Stimulated activated CD4-positive, alpha-beta T cell treated with anti-CD3 and anti-CD28 coated beads, Interleukin-2, amount 100 ng/mL, for 48 hours (primary cell): ENCODE measurements around the gene THADA.

Experiments used
- DNase-seq, 2 donors: peaks; one replicate each; pipeline ENCODE4 v3.0.0-alpha.2; 2020

Gene THADA

GRCh38 chr2:43383533-43383932 lies 212.3 kb downstream of the THADA start:
- no peak for DNase-seq

GRCh38 chr2:43379494-43379893 lies 216.3 kb downstream of the THADA start:
- DNase-seq, result no peak

- no peak for DNase-seq
These were observed 218.5 kb downstream of the THADA start for GRCh38 chr2:43377327-43377726.

GRCh38 chr2:43376523-43377198 lies 219.2 kb downstream of the THADA start:
- DNase-seq, result no peak

- DNase-seq, result no peak
These were observed 219.9 kb downstream of the THADA start for GRCh38 chr2:43375746-43376522.

GRCh38 chr2:43372416-43373081 lies 223.3 kb downstream of the THADA start:
- no peak for DNase-seq

- no peak for DNase-seq
These were observed 225.1 kb downstream of the THADA start for GRCh38 chr2:43370705-43371104.

- DNase-seq, result no peak
These were observed 225.7 kb downstream of the THADA start for GRCh38 chr2:43370146-43370545.

- no peak for DNase-seq
These were observed 227.1 kb downstream of the THADA start for GRCh38 chr2:43368483-43369385.

GRCh38 chr2:43367012-43367782 lies 228.6 kb downstream of the THADA start:
- no peak for DNase-seq

- no peak for DNase-seq
These were observed 232.7 kb downstream of the THADA start for GRCh38 chr2:43363120-43363519.

GRCh38 chr2:43361286-43361685 lies 234.6 kb downstream of the THADA start:
- no peak for DNase-seq

- no peak for DNase-seq
These were observed 235.7 kb downstream of the THADA start for GRCh38 chr2:43360137-43360536.

GRCh38 chr2:43358410-43359201 lies 237.2 kb downstream of the THADA start:
- no peak for DNase-seq

- no peak for DNase-seq
These were observed 239.1 kb downstream of the THADA start for GRCh38 chr2:43356774-43357173.

GRCh38 chr2:43355399-43355798 lies 240.4 kb downstream of the THADA start:
- no peak for DNase-seq

GRCh38 chr2:43349904-43350303 lies 245.9 kb downstream of the THADA start:
- DNase-seq, result no peak

GRCh38 chr2:43348908-43349661 lies 246.8 kb downstream of the THADA start:
- DNase-seq, result no peak

- no peak for DNase-seq
These were observed 248.1 kb downstream of the THADA start for GRCh38 chr2:43347746-43348145.
